Body of pancreas (tissue), 4 donors: Measurements from ENCODE around the gene DDX42.

Experiments
- POLR2A ChIP-seq, 3 donors: fragments of 450-650 bp; IDR thresholded peaks; one replicate each; pipeline ENCODE4 v1.6.1; 2016; ENCODE audit warnings: antibody characterized with exemption in 3 of 3, mild to moderate bottlenecking in 2 of 3
- TF ChIP-seq, protein P1 (sequence below), 7 experiments: fragments of 450-650 bp in 4 of 7; fragments of 200-600 bp in 3 of 7; sonication (generic) in 3 of 7; IDR thresholded peaks; one replicate each; pipeline ENCODE4 v1.5.1; 2016 to 2019; ENCODE audit warnings: antibody characterized with exemption in 7 of 7

DNA sequence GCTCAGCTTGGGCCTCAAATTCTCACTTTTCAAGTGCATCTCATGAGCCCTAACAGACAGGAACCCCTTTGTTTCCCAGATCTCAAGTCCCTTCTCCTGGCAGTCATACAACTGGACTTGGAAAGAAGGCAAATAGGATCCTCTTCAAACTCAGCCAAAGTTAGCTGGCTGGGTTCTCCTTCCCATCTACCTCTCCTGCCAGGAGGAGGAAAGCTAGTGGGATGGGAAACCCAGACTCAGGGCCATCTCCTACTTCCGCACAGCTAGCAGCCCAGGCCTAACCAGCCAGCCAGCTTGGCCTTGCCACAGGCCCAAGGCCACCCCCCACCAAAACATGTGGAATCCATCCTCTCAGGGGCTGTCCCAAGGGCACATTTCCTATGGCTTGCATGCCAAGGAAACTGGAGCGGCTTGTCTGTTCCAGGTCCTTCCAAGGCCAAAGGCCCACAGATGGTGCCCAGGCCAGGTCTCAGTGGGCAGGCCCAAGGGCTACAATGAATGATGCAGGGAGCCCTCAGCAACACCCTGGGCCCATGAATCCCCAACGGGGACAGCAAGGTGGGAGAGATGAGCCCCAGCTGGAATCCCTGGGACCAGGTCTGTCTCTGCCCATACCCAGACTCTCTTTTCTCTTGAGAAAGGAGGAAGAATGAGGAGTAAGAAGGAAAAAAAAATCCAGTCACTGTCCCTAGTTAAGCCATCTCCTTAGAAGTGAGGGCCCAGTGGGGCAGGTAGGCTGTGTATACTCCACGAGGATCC is 66.8 kb downstream of the DDX42 start:
- TF ChIP-seq, protein P1, sequence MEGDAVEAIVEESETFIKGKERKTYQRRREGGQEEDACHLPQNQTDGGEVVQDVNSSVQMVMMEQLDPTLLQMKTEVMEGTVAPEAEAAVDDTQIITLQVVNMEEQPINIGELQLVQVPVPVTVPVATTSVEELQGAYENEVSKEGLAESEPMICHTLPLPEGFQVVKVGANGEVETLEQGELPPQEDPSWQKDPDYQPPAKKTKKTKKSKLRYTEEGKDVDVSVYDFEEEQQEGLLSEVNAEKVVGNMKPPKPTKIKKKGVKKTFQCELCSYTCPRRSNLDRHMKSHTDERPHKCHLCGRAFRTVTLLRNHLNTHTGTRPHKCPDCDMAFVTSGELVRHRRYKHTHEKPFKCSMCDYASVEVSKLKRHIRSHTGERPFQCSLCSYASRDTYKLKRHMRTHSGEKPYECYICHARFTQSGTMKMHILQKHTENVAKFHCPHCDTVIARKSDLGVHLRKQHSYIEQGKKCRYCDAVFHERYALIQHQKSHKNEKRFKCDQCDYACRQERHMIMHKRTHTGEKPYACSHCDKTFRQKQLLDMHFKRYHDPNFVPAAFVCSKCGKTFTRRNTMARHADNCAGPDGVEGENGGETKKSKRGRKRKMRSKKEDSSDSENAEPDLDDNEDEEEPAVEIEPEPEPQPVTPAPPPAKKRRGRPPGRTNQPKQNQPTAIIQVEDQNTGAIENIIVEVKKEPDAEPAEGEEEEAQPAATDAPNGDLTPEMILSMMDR (IDR thresholded peaks at IDR 0.05), result no peak
- no peak for TF ChIP-seq POLR2A (IDR thresholded peaks at IDR 0.05)
